Subcutaneous abdominal adipose tissue (tissue), 5 donors: ENCODE results near the gene YIPF2.
"Not testable (repeated sequence)": the region's sequence is repeated elsewhere in the genome, so short reads cannot be mapped to it uniquely, and the experiment has no call there.

Experiments
- H3K27ac ChIP-seq: one replicate; pipeline ENCODE4 v1.7.0; 2013; ENCODE audit warnings: low read depth, mild to moderate bottlenecking, inconsistent platforms, low read length, moderate library complexity
- H3K27me3 ChIP-seq, 5 donors: one replicate each; pipeline ENCODE4 v1.7.0; 2013; ENCODE audit warnings: low read length in 5 of 5, inconsistent platforms in 1 of 5; ENCODE audit not compliant: control insufficient read depth in 5 of 5, insufficient read depth in 4 of 5
- H3K36me3 ChIP-seq, 5 donors: one replicate each; pipeline ENCODE4 v1.7.0; 2013; ENCODE audit warnings: low read length in 5 of 5; ENCODE audit not compliant: control insufficient read depth in 5 of 5, insufficient read depth in 5 of 5
- H3K4me1 ChIP-seq, 5 donors: one replicate each; pipeline ENCODE4 v1.7.0; 2013; ENCODE audit warnings: low read length in 5 of 5, mild to moderate bottlenecking in 3 of 5, moderate library complexity in 1 of 5; ENCODE audit not compliant: control insufficient read depth in 5 of 5, insufficient read depth in 5 of 5
- H3K4me3 ChIP-seq, 5 donors: one replicate each; pipeline ENCODE4 v1.7.0; 2013; ENCODE audit warnings: low read length in 5 of 5, low read depth in 1 of 5
- H3K9ac ChIP-seq, 5 donors: one replicate each; pipeline ENCODE4 v1.7.0; 2013; ENCODE audit warnings: low read length in 5 of 5, mild to moderate bottlenecking in 4 of 5, moderate library complexity in 3 of 5
- H3K9me3 ChIP-seq, 5 donors: one replicate each; pipeline ENCODE4 v1.7.0; 2013; ENCODE audit warnings: low read length in 5 of 5; ENCODE audit not compliant: control insufficient read depth in 5 of 5
- donor health status: healthy.
- donor health status: healthy.
- donor health status: healthy.
- donor health status: healthy.
- donor health status: healthy.

YIPF2 gene

DNA sequence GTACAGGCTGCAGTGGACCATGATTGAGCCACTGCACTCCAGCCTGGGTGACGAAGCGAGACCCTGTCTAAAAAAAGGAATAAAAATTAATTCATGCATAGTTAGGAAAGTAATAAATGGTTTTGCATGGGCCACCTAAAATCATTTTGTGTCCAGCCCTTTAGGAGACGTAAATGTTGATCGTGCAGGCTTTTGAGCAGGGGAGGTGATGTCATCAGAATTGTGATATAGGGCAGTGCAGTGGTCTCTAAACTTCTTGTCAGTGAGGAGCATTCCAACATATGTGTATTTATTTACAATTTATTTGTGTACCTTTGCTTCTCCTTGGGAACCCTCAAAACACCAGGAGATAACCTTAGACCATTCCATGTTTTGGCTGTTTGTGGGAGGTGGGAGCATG lies 35.4 kb upstream of the YIPF2 start:
- peaks cover 5 to 40% (median 26%) of the 10 kb centered on the region in 5 donors for H3K4me1 ChIP-seq
- no peak overlapping the region for H3K9ac ChIP-seq
- H3K4me3 ChIP-seq = no peak overlapping the region
- no peaks in the 10 kb centered on the region for H3K9me3 ChIP-seq
- H3K36me3 ChIP-seq = peaks cover 0 to 3% (median 0%) of the 10 kb centered on the region in 5 donors
- no peak overlapping the region for H3K27ac ChIP-seq
- no peaks in the 10 kb centered on the region for H3K27me3 ChIP-seq

DNA sequence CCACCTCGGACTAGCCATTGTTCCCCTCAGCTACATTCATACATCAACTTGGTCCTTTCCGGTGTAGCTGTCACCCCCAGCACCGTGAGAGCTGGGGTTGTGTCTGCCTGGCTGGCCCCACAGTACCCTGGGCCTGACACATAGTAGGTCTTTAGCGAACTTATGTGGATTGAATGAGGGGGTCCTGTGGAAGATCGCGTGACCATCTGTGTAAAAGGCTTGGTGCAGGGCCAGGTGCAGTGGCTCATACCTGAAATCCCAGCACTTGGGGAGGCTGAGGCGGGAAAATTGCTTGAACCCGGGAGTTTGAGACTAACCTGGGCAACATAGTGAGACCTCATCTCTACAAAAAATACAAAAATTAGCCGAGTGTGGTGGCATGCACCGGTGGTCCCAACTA lies 34.4 kb upstream of the YIPF2 start:
- H3K4me1 ChIP-seq = peaks cover 5 to 36% (median 25%) of the 10 kb centered on the region in 5 donors
- H3K27me3 ChIP-seq = no peaks in the 10 kb centered on the region
- no peak overlapping the region for H3K27ac ChIP-seq
- H3K36me3 ChIP-seq = peaks cover 0 to 3% (median 0%) of the 10 kb centered on the region in 5 donors
- H3K9ac ChIP-seq = no peak overlapping the region
- H3K4me3 ChIP-seq = no peak overlapping the region
- H3K9me3 ChIP-seq = no peaks in the 10 kb centered on the region

GRCh38 chr19:10961073-10961860 lies 32.8 kb upstream of the YIPF2 start:
- peak overlapping the region; percentile 89 to 92 (median 90) for H3K4me3 ChIP-seq
- H3K9ac ChIP-seq = peak overlapping the region; percentile 84 to 88 (median 85)
- H3K27me3 ChIP-seq = no peaks in the 10 kb centered on the region
- peak overlapping the region; percentile 72 for H3K27ac ChIP-seq
- peaks cover 5 to 36% (median 25%) of the 10 kb centered on the region in 5 donors for H3K4me1 ChIP-seq
- peaks cover 0 to 3% (median 0%) of the 10 kb centered on the region in 5 donors for H3K36me3 ChIP-seq
- no peaks in the 10 kb centered on the region for H3K9me3 ChIP-seq

- peak within 1 kb of the TSS; percentile 78 for H3K27ac ChIP-seq
- no peaks in the 10 kb centered on the region for H3K27me3 ChIP-seq
- H3K4me1 ChIP-seq = peaks cover 5 to 36% (median 25%) of the 10 kb centered on the region in 5 donors
- H3K9ac ChIP-seq = peak within 1 kb of the TSS; percentile 84 to 95 (median 90)
- peaks cover 0 to 3% (median 0%) of the 10 kb centered on the region in 5 donors for H3K36me3 ChIP-seq
- H3K4me3 ChIP-seq = peak within 1 kb of the TSS; percentile 89 to 92 (median 90)
- H3K9me3 ChIP-seq = no peaks in the 10 kb centered on the region
Measured at GRCh38 chr19:10960314-10961072, 32.1 kb upstream of the YIPF2 start, which contains the start of gene SMARCA4. SMARCA4 (plus strand) TSS chr19:10961030; CDS start chr19:10984152, 23,122 bp downstream.

GRCh38 chr19:10959277-10959968 lies 31.0 kb upstream of the YIPF2 start:
- peaks cover 5 to 36% (median 25%) of the 10 kb centered on the region in 5 donors for H3K4me1 ChIP-seq
- not testable (repeated sequence) for H3K9me3 ChIP-seq, H3K27me3 ChIP-seq, H3K36me3 ChIP-seq
- peak overlapping the region in 4 of 5 donors; percentile 75 to 87 (median 82) for H3K4me3 ChIP-seq
- peak overlapping the region in 1 of 5 donors; percentile 90 for H3K9ac ChIP-seq
- peak overlapping the region; percentile 78 for H3K27ac ChIP-seq

GRCh38 chr19:10952809-10953208 lies 24.4 kb upstream of the YIPF2 start:
- Histone ChIP-seq H3K36me3 (no peaks in the 10 kb centered on the region), H3K27ac (no peak overlapping the region), H3K27me3 (no peaks in the 10 kb centered on the region), H3K4me1 (no peaks in the 10 kb centered on the region), H3K9ac (no peak overlapping the region), H3K9me3 (no peaks in the 10 kb centered on the region), H3K4me3 (no peak overlapping the region)

GRCh38 chr19:10946958-10947657 lies 18.7 kb upstream of the YIPF2 start:
- H3K27ac ChIP-seq = no peak overlapping the region
- H3K36me3 ChIP-seq = no peaks in the 10 kb centered on the region
- peaks cover 0 to 4% (median 0%) of the 10 kb centered on the region in 5 donors for H3K4me1 ChIP-seq
- H3K4me3 ChIP-seq = no peak overlapping the region
- no peaks in the 10 kb centered on the region for H3K27me3 ChIP-seq
- no peak overlapping the region for H3K9ac ChIP-seq
- H3K9me3 ChIP-seq = no peaks in the 10 kb centered on the region

DNA sequence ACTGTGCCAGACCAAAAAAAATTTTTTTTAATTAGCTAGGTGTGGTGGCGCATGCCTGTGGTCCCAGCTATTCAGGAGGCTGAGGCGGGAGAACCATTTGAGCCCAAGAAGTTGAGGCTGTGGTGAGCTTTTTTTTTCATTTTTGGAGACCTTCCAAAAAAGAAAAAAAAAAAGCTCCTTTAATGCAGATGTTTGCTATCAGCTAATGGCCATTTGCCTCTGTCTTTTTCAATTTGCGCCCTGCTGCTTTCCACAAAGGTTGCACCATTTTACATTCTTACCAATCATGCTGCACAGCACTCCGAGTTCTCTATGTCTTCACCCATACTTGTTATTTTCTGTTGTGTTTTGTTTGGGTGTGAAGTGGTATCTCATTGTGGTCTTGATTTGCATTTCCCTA lies 16.8 kb upstream of the YIPF2 start:
- Histone ChIP-seq H3K4me3 (no peak overlapping the region), H3K9ac (no peak overlapping the region), H3K36me3 (no peaks in the 10 kb centered on the region), H3K9me3 (no peaks in the 10 kb centered on the region), H3K27ac (no peak overlapping the region), H3K4me1 (peaks cover 0 to 4% (median 0%) of the 10 kb centered on the region in 5 donors), H3K27me3 (no peaks in the 10 kb centered on the region)

DNA sequence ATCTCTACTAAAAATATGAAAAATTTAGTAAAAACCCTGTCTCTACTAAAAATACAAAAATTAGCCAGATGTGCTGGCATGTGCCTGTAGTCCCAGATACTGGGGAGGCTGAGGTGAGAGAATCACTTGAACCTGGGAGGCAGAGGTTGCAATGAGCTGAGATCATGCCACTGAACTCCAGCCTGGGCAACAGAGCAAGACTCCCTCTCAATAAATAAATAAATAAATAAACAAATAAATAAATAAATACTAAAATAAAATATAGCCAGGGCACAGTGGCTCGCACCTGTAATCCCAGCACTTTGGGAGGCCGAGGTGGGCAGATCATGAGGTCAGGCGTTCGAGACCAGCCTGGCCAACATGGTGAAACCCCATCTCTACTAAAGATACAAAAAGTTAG lies 15.0 kb upstream of the YIPF2 start:
- not testable (repeated sequence) for H3K36me3 ChIP-seq

More for the DNA sequence above, 15.0 kb upstream of the YIPF2 start:
- not testable (repeated sequence) for H3K9me3 ChIP-seq, H3K4me3 ChIP-seq, H3K27me3 ChIP-seq, H3K4me1 ChIP-seq, H3K9ac ChIP-seq, H3K27ac ChIP-seq
